Endothelial cell of umbilical vein (primary cell): ENCODE data around the gene NCK2. TPM values are rescaled to one million over a fixed set of nuclear protein-coding genes. Genes with fewer than 3 reads are reported as not detected.
A peak's percentile ranks its signal among the peaks of the same experiment; 100 is the strongest.

Experiments
- BruUV-seq: library from RNA; stranded (reverse); fragments of 400-500 nt; replicated peaks from 2 replicates; lab custom pipeline; 2021; lab: Mats Ljungman, UMichigan
- CTCF ChIA-PET: fragments of 300-600, 350-600 bp; sonication (Branson Sonifier 250); formaldehyde crosslinking; loops from one replicate; lab custom pipeline; 2021; ENCODE audit warnings: antibody characterized with exemption, inconsistent platforms; lab: Charles Lee
- POLR2A ChIA-PET: fragments of 300-600, 350-600 bp; sonication (Branson Sonifier 250); formaldehyde crosslinking; loops from one replicate; lab custom pipeline; 2021; ENCODE audit warnings: antibody characterized with exemption, inconsistent platforms; lab: Charles Lee
- DNase-seq: peaks from one replicate; pipeline ENCODE4 v3.0.0-alpha.2; 2011; ENCODE audit warnings: low read depth, low spot score
- FAIRE-seq: peaks from 2 replicates; lab custom pipeline; 2011; peaks lifted over from hg19 to GRCh38; lab: Jason Lieb, UNC
- H2AFZ ChIP-seq: 2 replicates; pipeline ENCODE4 v1.6.0; 2012; ENCODE audit warnings: low read depth, low read length, control low read depth, inconsistent platforms
- H3K27ac ChIP-seq: 2 replicates; pipeline ENCODE4 v1.5.1; 2011; ENCODE audit warnings: low read depth, mild to moderate bottlenecking, control low read depth, low read length, moderate library complexity; ENCODE audit not compliant: insufficient read depth
- H3K27me3 ChIP-seq, 2 experiments: 2 replicates each; pipeline versions ENCODE4 v1.6.0 to v1.6.1; 2011; ENCODE audit warnings: low read length in 2 of 2, mixed read lengths in 1 of 2; ENCODE audit not compliant: control insufficient read depth in 2 of 2, insufficient read depth in 2 of 2
- H3K36me3 ChIP-seq, 2 experiments: 2 replicates in 1 of 2; 3 replicates in 1 of 2; pipeline ENCODE4 v1.5.1; 2011; ENCODE audit warnings: low read length in 2 of 2, mild to moderate bottlenecking in 1 of 2, moderate library complexity in 1 of 2; ENCODE audit not compliant: control insufficient read depth in 2 of 2, insufficient read depth in 2 of 2; ENCODE audit errors: extremely low read depth in 1 of 2
- H3K4me1 ChIP-seq: 3 replicates; pipeline ENCODE4 v1.5.1; 2011; ENCODE audit warnings: mild to moderate bottlenecking, low read length; ENCODE audit not compliant: control insufficient read depth, insufficient read depth; ENCODE audit errors: extremely low read depth
- H3K4me2 ChIP-seq: 2 replicates; pipeline ENCODE4 v1.6.1; 2011; ENCODE audit warnings: low read length, control low read depth, mixed read lengths; ENCODE audit not compliant: insufficient read depth
- H3K4me3 ChIP-seq, 3 experiments: fragments of 200-600 bp in 1 of 3; sonication (generic), shearing (Covaris generic) in 1 of 3; replicated peaks in 1 of 3; 2 replicates each; pipeline ENCODE4 v1.5.1; 2011 to 2016; ENCODE audit warnings: control low read depth in 3 of 3, low read length in 3 of 3, mild to moderate bottlenecking in 2 of 3, inconsistent platforms in 1 of 3, low read depth in 1 of 3, moderate library complexity in 1 of 3; ENCODE audit not compliant: insufficient read depth in 1 of 3
- H3K79me2 ChIP-seq: 2 replicates; pipeline ENCODE4 v1.6.0; 2012; ENCODE audit warnings: low read length, inconsistent platforms; ENCODE audit not compliant: control insufficient read depth, insufficient read depth
- H3K9ac ChIP-seq: replicated peaks from 2 replicates; pipeline ENCODE3; 2011; ENCODE audit warnings: low read length, control low read depth; ENCODE audit not compliant: insufficient read depth; ENCODE audit errors: extremely low read depth
- H3K9me1 ChIP-seq: replicated peaks from 3 replicates; pipeline ENCODE4 v1.6.0; 2011; ENCODE audit warnings: mild to moderate bottlenecking, low read length; ENCODE audit not compliant: control insufficient read depth, insufficient read depth; ENCODE audit errors: extremely low read depth
- H3K9me3 ChIP-seq: replicated peaks from 2 replicates; pipeline ENCODE4 v1.5.1; 2012; ENCODE audit warnings: low read length, inconsistent platforms; ENCODE audit not compliant: control insufficient read depth, insufficient read depth
- H4K20me1 ChIP-seq: replicated peaks from 2 replicates; pipeline ENCODE3; 2011; ENCODE audit warnings: mild to moderate bottlenecking, low read length; ENCODE audit not compliant: control insufficient read depth, insufficient read depth; ENCODE audit errors: extremely low read depth
- EZH2 ChIP-seq: IDR thresholded peaks from 2 replicates; pipeline ENCODE4 v1.6.1; 2012; ENCODE audit warnings: borderline replicate concordance, low read depth, mild to moderate bottlenecking, moderate library complexity, low read length, inconsistent platforms; ENCODE audit not compliant: severe bottlenecking
- FOS ChIP-seq: IDR thresholded peaks from 2 replicates; pipeline ENCODE4 v1.6.1; 2011; ENCODE audit warnings: mild to moderate bottlenecking, low read length, moderate library complexity, borderline replicate concordance; ENCODE audit not compliant: insufficient read depth
- GATA2 ChIP-seq: IDR thresholded peaks from 2 replicates; pipeline ENCODE4 v1.7.0; 2011; ENCODE audit warnings: low read depth, mild to moderate bottlenecking, moderate library complexity, mixed read lengths, low read length; ENCODE audit not compliant: insufficient read length, insufficient read depth
- JUN ChIP-seq: IDR thresholded peaks from 2 replicates; pipeline ENCODE4 v1.6.1; 2011; ENCODE audit warnings: borderline replicate concordance, low read depth; ENCODE audit not compliant: insufficient read length, insufficient read depth
- MYC ChIP-seq: IDR thresholded peaks from one replicate; pipeline ENCODE4 v1.6.1; 2011; ENCODE audit warnings: mild to moderate bottlenecking, low read depth, low read length
- POLR2A ChIP-seq: IDR thresholded peaks from 2 replicates; pipeline ENCODE4 v1.6.1; 2012; ENCODE audit warnings: low read depth, mild to moderate bottlenecking, control low read depth, low read length
- POLR2AphosphoS5 ChIP-seq: IDR thresholded peaks from 2 replicates; pipeline ENCODE4 v1.6.1; 2012; ENCODE audit warnings: low read depth, mild to moderate bottlenecking, control low read depth, low read length, moderate library complexity; ENCODE audit not compliant: insufficient read depth
- dilution Hi-C: fragments of 300-500 bp; cut with MboI; formaldehyde crosslinking; loops from one replicate; pipeline ENCODE4 v1.15.0; 2019; ENCODE audit warnings: low sequenced_read_pairs; ENCODE audit not compliant: extremely low pct_ligation_motif_present
- intact Hi-C: fragments of 100-400 bp; cut with micrococcal nuclease; formaldehyde crosslinking; loops from one replicate; pipeline ENCODE4 v1.10.0; 2022
- polyA plus RNA-seq, 4 experiments: library from polyadenylated mRNA; depleted of rRNA in 3 of 4; stranded (reverse) in 3 of 4; unstranded in 1 of 4; fragments of >200 nt; gene quantifications; 2 replicates each; pipeline versions ENCODE4 v1.2.1 to v1.2.3, GENCODE V29; 2011 to 2012; ENCODE audit warnings: missing spikeins in 1 of 4
- total RNA-seq: library from RNA; stranded (reverse); gene quantifications from 2 replicates; pipeline ENCODE4 v1.2.3, GENCODE V29; 2021
- TF ChIP-seq, protein P1 (sequence below), 2 donors: IDR thresholded peaks; 1 replicate in 1 of 2; 2 replicates in 1 of 2; pipeline ENCODE4 v1.5.1; 2011; ENCODE audit warnings: low read length in 2 of 2, mild to moderate bottlenecking in 2 of 2, moderate library complexity in 2 of 2, control low read depth in 1 of 2, inconsistent platforms in 1 of 2, low read depth in 1 of 2; ENCODE audit not compliant: insufficient read depth in 1 of 2; ENCODE audit errors: extremely low read depth in 1 of 2
- TF ChIP-seq, protein P2 (sequence below): IDR thresholded peaks from 2 replicates; pipeline ENCODE4 v1.6.1; 2011; ENCODE audit not compliant: insufficient read depth, insufficient read length

NCK2 gene
- total and polyA plus RNA-seq, 2 donors (not counting 3 experiments of a cell fraction or from before 2014, with no cell fraction given): 23.8 to 39.1 TPM

DNA sequence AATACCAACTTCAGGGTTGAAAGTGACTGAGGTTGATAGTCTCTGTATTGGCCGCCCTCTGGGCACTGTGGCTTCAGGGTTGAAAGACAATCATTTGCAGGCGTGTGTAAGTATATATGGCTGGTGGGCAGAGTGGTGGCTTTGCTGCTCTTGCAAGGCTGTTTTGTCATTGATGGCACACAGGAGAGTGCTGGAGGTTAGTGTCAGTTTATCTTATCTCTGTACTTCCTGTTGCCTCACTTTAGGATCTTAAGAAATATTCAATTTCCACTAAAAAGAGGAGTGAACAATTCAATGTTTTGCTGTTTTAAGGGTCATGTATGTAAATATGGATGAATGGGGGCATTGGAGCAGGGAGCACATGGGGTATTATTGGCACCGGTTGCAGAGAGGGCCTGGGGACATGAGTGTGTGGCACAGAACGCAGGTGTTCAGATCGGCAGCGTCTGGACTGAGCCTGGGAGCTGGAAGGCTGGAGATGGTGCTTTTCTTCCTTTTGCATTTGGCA, 51.5 kb downstream of the NCK2 start:
- dilution Hi-C loops (no loop called here), intact Hi-C loops (no loop called here)
- ChIA-PET CTCF (interaction anchor here (0.9 to 1.2 kb wide), 2 partner anchors 8 to 9 kb away, joined by 3 to 4 read pairs; no protein-coding TSS in a partner anchor), POLR2A (no interaction called here)
- Histone ChIP-seq H3K4me3 (no peak overlapping the region), H3K27me3 (no peaks in the 10 kb centered on the region), H2AFZ (no peak overlapping the region), H4K20me1 (peaks cover 8% of the 10 kb centered on the region), H3K9me3 (no peaks in the 10 kb centered on the region), H3K36me3 (no peaks in the 10 kb centered on the region), H3K27ac (no peak overlapping the region), H3K9ac (no peak overlapping the region), H3K79me2 (peaks cover 74% of the 10 kb centered on the region), H3K4me2 (peak overlapping the region; percentile 74), H3K4me1 (peaks cover 23% of the 10 kb centered on the region), H3K9me1 (no peaks in the 10 kb centered on the region)
- TF ChIP-seq POLR2AphosphoS5 (no peak), POLR2A (no peak), MYC (no peak), EZH2 (no peak), JUN (no peak), GATA2 (no peak), FOS (no peak)
- TF ChIP-seq, protein P1, sequence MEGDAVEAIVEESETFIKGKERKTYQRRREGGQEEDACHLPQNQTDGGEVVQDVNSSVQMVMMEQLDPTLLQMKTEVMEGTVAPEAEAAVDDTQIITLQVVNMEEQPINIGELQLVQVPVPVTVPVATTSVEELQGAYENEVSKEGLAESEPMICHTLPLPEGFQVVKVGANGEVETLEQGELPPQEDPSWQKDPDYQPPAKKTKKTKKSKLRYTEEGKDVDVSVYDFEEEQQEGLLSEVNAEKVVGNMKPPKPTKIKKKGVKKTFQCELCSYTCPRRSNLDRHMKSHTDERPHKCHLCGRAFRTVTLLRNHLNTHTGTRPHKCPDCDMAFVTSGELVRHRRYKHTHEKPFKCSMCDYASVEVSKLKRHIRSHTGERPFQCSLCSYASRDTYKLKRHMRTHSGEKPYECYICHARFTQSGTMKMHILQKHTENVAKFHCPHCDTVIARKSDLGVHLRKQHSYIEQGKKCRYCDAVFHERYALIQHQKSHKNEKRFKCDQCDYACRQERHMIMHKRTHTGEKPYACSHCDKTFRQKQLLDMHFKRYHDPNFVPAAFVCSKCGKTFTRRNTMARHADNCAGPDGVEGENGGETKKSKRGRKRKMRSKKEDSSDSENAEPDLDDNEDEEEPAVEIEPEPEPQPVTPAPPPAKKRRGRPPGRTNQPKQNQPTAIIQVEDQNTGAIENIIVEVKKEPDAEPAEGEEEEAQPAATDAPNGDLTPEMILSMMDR (IDR thresholded peaks at IDR 0.05; ENCODE audit: extremely low read depth in 1 of 2, insufficient read depth in 1 of 2, low read depth in 1 of 2, low read length in 2 of 2): no peak
- TF ChIP-seq, protein P2, sequence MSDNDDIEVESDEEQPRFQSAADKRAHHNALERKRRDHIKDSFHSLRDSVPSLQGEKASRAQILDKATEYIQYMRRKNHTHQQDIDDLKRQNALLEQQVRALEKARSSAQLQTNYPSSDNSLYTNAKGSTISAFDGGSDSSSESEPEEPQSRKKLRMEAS: no peak
- no TSS peak for BruUV-seq
- peak; percentile 18 for FAIRE-seq
- no peak for DNase-seq
